Epithelial cell of proximal tubule (primary cell): ENCODE measurements around the gene ANKRD23. TPM values are rescaled to one million over a fixed set of nuclear protein-coding genes. Genes with fewer than 3 reads are reported as not detected.

Experiments
- DNase-seq: peaks from one replicate; pipeline ENCODE4 v3.0.0-alpha.2; 2011; ENCODE audit warnings: low read depth
- H3K4me3 ChIP-seq: 2 replicates; pipeline ENCODE4 v1.5.1; 2011; ENCODE audit warnings: low read depth, mild to moderate bottlenecking, low read length
- CTCF ChIP-seq: conservative IDR thresholded peaks from 2 replicates; pipeline ENCODE4 v1.5.1; 2012; ENCODE audit warnings: low read depth, mild to moderate bottlenecking, low read length
- total RNA-seq: library from RNA; depleted of rRNA; stranded (reverse); fragments of >200 nt; gene quantifications from 2 replicates; pipeline ENCODE4 v1.2.3, GENCODE V29; 2015

ANKRD23 gene
- total RNA-seq, 1 donor from 2014 or later = 1.1 TPM

DNA sequence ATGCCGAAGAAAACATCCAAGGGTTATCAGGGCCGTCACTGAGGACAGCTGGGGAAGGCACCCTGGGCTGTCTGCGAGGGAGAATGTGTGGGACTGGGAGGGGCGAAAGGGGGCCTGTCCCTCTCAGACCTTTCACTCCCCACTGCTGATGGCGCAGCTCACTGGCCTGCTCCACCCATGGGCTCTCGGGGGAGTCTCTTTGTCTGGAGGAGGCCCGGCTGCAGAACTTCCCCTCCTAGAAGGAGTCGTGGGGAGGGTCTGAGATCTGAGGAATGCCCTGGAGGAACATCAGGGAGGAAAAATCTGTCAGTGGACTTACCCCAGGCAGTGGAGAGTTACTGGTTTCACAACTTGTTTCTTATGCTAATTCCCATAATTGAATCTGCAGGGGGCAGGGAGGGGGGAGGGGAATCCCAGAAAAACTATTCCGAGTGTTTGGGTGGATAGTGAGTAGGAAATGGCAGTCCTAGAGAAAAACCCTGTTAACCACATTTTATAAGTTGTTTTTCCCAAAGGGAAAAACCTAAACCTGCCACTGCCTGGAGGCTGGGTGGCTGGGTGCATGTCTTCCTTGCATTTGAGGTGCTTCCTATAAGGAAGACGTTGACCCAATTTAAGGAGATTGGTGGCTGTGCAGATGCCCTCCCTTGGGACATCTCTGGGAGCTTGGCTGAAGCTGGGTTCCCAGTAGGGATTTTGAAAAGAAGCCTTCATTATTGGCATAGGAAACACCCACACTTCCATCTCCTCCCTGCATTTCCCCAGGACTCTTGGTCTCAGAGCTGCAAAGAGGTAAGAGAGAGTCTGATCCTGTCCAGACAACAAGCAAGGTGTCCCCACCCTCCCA lies 37.8 kb upstream of the ANKRD23 start:
- H3K4me3 ChIP-seq = no peak overlapping the region
- no peak for DNase-seq
- no peak for TF ChIP-seq CTCF

- no peak for DNase-seq
- no peak overlapping the region for H3K4me3 ChIP-seq
- TF ChIP-seq CTCF = no peak
These were observed 37.1 kb upstream of the ANKRD23 start for GRCh38 chr2:96880891-96881273.

- no peak overlapping the region for H3K4me3 ChIP-seq
- no peak for DNase-seq
- no peak for TF ChIP-seq CTCF
These were observed 35.8 kb upstream of the ANKRD23 start for GRCh38 chr2:96879545-96880040.

GRCh38 chr2:96878796-96879544 lies 35.1 kb upstream of the ANKRD23 start:
- DNase-seq = no peak
- H3K4me3 ChIP-seq = no peak overlapping the region
- TF ChIP-seq CTCF = no peak

DNA sequence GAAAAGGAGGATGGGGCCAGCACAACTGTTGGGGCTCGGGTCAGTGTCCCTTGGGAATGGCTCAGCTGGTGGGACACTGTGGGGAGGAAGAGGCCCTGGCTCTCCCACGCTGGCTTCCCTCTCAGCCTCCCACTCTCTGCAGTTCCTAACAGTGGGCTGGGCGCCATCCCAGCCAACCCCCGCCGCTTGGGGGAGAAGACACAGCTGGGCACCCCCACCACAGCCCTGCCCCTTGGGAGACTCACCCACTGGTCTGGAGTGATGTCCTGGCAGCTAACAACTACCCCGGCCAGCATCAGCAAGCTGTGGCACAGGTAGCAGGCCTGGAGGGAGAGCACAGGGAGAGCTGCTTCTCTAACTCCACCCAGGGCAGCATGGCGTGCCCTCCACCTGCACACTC lies 34.4 kb upstream of the ANKRD23 start:
- TF ChIP-seq CTCF = no peak
- no peak overlapping the region for H3K4me3 ChIP-seq
- no peak for DNase-seq

DNA sequence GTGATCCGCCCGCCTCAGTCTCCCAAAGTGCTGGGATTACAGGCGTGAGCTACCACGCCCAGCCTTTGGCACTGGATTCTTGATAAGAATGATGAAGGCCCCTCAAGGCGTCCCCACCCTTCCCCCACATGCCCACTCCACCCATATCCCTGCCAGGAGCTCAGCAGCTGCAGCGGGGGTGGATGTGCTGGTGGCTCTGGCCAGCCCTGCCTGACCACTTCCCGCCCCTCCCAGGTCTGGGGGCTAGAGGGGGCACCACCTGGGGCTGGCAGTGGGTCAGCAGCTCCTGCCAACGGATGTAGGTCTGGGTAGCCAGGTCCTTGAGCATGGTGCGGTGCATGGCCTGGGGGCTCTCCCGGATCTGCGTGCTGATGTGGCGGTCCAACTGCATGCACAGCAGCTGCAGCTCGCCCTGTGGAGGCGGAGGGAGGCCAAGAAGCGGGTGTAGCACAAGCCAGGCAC lies 33.8 kb upstream of the ANKRD23 start:
- no peak overlapping the region for H3K4me3 ChIP-seq
- no peak for DNase-seq
- TF ChIP-seq CTCF = no peak
